MM.1S (cell line): ENCODE measurements around the gene OR7G1.

Source experiments
- DNase-seq: peaks from one replicate; pipeline ENCODE4 v3.0.0-alpha.2; 2015
- H2AFZ ChIP-seq: fragments of 300-600 bp; sonication (generic); 2 replicates; pipeline ENCODE4 v1.6.0; 2016; ENCODE audit warnings: antibody characterized with exemption, low read length
- H3F3A ChIP-seq: fragments of 300-600 bp; sonication (generic); 2 replicates; pipeline ENCODE4 v1.6.1; 2016; ENCODE audit warnings: mild to moderate bottlenecking, antibody characterized with exemption, low read length, moderate library complexity, mixed read lengths; ENCODE audit not compliant: insufficient read depth
- H3K27ac ChIP-seq: fragments of 300-600 bp; sonication (generic); 2 replicates; pipeline ENCODE4 v1.5.1; 2016; ENCODE audit warnings: mild to moderate bottlenecking, low read length
- H3K27me3 ChIP-seq: fragments of 300-600 bp; sonication (generic); replicated peaks from 2 replicates; pipeline ENCODE4 v1.6.0; 2016; ENCODE audit warnings: low read length; ENCODE audit not compliant: insufficient read depth
- H3K36me3 ChIP-seq: fragments of 300-600 bp; sonication (generic); replicated peaks from 2 replicates; pipeline ENCODE4 v1.6.1; 2016; ENCODE audit warnings: mild to moderate bottlenecking, low read length, mixed read lengths; ENCODE audit not compliant: insufficient read depth
- H3K4me1 ChIP-seq: fragments of 300-600 bp; sonication (generic); 2 replicates; pipeline ENCODE4 v1.6.1; 2016; ENCODE audit warnings: low read length, mixed read lengths
- H3K4me2 ChIP-seq: fragments of 300-600 bp; sonication (generic); 2 replicates; pipeline ENCODE4 v1.6.0; 2016; ENCODE audit warnings: low read depth, low read length
- H3K4me3 ChIP-seq: fragments of 300-600 bp; sonication (generic); 2 replicates; pipeline ENCODE4 v1.5.1; 2016; ENCODE audit warnings: low read length, mixed read lengths
- H3K79me2 ChIP-seq: fragments of 300-600 bp; sonication (generic); 2 replicates; pipeline ENCODE4 v1.6.1; 2016; ENCODE audit warnings: mixed run types, low read length, mixed read lengths
- H3K9ac ChIP-seq: fragments of 300-600 bp; sonication (generic); 2 replicates; pipeline ENCODE4 v1.6.1; 2016; ENCODE audit warnings: low read length, mixed read lengths
- H3K9me2 ChIP-seq: fragments of 300-600 bp; sonication (generic); replicated peaks from 2 replicates; pipeline ENCODE4 v1.6.1; 2016; ENCODE audit warnings: mild to moderate bottlenecking, low read length, mixed read lengths; ENCODE audit not compliant: insufficient read depth
- H3K9me3 ChIP-seq: fragments of 300-600 bp; sonication (generic); replicated peaks from 2 replicates; pipeline ENCODE4 v1.6.1; 2016; ENCODE audit warnings: mild to moderate bottlenecking, low read length, mixed read lengths; ENCODE audit not compliant: insufficient read depth
- H4K20me1 ChIP-seq: fragments of 300-600 bp; sonication (generic); 2 replicates; pipeline ENCODE4 v1.6.1; 2016; ENCODE audit warnings: mild to moderate bottlenecking, low read length, moderate library complexity, mixed read lengths; ENCODE audit not compliant: insufficient read depth
- EZH2 ChIP-seq: fragments of 300-600 bp; sonication (generic); optimal IDR thresholded peaks from 2 replicates; pipeline ENCODE3; 2017; ENCODE audit warnings: low read depth, mild to moderate bottlenecking, antibody characterized with exemption, low read length, mixed read lengths
- EZH2phosphoT487 ChIP-seq: fragments of 300-600 bp; sonication (generic); IDR thresholded peaks from 2 replicates; pipeline ENCODE4 v1.6.1; 2018; ENCODE audit warnings: antibody characterized with exemption, low read length
- TF ChIP-seq, protein P1 (sequence below): fragments of 300-600 bp; sonication (generic); IDR thresholded peaks from 2 replicates; pipeline ENCODE4 v1.5.1; 2016; ENCODE audit warnings: antibody characterized with exemption, low read length, mixed read lengths

Gene OR7G1

DNA sequence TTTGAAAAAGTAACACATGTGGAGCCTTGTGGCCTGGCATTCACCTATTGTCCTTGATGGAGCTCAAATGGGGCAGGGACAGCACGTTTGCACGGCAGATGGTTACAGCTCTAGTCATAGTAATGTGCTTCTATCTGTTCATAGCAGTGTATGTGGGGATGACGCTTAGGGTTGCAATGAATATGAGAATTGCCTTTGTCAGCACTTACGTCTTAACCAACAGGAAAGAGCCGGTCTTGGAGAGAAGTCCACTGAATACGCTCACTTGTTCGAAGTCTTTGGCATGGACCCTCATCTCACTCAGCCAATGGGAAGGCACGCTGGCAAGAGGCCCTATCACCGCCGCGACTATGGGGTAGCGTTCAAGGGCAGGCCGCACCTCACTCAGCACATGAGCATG is 44.3 kb upstream of the OR7G1 start:
- no peaks in the 10 kb centered on the region for H3K9me2 ChIP-seq
- peaks cover 15% of the 10 kb centered on the region for H3K79me2 ChIP-seq
- H3K4me2 ChIP-seq = no peak overlapping the region
- no peak overlapping the region for H3K9ac ChIP-seq
- no peak for DNase-seq
- H3K9me3 ChIP-seq = no peaks in the 10 kb centered on the region
- TF ChIP-seq, protein P1, sequence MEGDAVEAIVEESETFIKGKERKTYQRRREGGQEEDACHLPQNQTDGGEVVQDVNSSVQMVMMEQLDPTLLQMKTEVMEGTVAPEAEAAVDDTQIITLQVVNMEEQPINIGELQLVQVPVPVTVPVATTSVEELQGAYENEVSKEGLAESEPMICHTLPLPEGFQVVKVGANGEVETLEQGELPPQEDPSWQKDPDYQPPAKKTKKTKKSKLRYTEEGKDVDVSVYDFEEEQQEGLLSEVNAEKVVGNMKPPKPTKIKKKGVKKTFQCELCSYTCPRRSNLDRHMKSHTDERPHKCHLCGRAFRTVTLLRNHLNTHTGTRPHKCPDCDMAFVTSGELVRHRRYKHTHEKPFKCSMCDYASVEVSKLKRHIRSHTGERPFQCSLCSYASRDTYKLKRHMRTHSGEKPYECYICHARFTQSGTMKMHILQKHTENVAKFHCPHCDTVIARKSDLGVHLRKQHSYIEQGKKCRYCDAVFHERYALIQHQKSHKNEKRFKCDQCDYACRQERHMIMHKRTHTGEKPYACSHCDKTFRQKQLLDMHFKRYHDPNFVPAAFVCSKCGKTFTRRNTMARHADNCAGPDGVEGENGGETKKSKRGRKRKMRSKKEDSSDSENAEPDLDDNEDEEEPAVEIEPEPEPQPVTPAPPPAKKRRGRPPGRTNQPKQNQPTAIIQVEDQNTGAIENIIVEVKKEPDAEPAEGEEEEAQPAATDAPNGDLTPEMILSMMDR = no peak
- H4K20me1 ChIP-seq = no peaks in the 10 kb centered on the region
- H3K27ac ChIP-seq = no peak overlapping the region
- no peaks in the 10 kb centered on the region for H3K27me3 ChIP-seq
- no peak overlapping the region for H2AFZ ChIP-seq
- no peaks in the 10 kb centered on the region for H3F3A ChIP-seq
- H3K4me3 ChIP-seq = no peak overlapping the region
- H3K4me1 ChIP-seq = no peaks in the 10 kb centered on the region
- H3K36me3 ChIP-seq = peaks cover 74% of the 10 kb centered on the region

DNA sequence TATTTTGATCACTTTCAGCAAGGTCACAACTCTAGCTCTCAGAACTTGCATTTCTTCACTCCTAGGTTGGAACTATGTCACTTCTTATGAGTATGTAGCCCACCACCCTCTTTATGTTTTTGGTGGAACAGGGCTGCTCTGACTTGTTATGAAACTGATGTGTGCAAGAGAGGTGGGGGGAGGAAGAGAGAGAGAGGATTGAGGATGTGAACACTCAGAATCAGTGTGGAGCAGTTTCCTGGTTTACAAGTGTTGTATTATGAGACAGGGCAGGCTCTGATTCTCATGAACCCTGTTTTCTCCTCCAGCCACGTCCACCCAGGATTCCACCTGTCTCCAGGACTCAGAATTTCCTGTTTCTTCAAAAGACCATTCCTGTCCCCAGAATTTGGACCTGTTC is 40.7 kb upstream of the OR7G1 start:
- H3K4me1 ChIP-seq = no peaks in the 10 kb centered on the region
- no peaks in the 10 kb centered on the region; the same call in 1 of the 2 replicates for H3K9me3 ChIP-seq
- H3F3A ChIP-seq = no peaks in the 10 kb centered on the region
- H3K27me3 ChIP-seq = no peaks in the 10 kb centered on the region
- no peak overlapping the region for H3K9ac ChIP-seq
- DNase-seq = no peak
- H3K4me2 ChIP-seq = no peak overlapping the region
- H3K9me2 ChIP-seq = no peaks in the 10 kb centered on the region
- no peaks in the 10 kb centered on the region for H4K20me1 ChIP-seq
- peaks cover 61% of the 10 kb centered on the region for H3K36me3 ChIP-seq
- H3K27ac ChIP-seq = no peak overlapping the region
- TF ChIP-seq EZH2 (no peak), EZH2phosphoT487 (no peak)
- TF ChIP-seq, protein P1 = no peak
- H3K4me3 ChIP-seq = no peak overlapping the region
- peaks cover 50% of the 10 kb centered on the region for H3K79me2 ChIP-seq
- H2AFZ ChIP-seq = no peak overlapping the region

DNA sequence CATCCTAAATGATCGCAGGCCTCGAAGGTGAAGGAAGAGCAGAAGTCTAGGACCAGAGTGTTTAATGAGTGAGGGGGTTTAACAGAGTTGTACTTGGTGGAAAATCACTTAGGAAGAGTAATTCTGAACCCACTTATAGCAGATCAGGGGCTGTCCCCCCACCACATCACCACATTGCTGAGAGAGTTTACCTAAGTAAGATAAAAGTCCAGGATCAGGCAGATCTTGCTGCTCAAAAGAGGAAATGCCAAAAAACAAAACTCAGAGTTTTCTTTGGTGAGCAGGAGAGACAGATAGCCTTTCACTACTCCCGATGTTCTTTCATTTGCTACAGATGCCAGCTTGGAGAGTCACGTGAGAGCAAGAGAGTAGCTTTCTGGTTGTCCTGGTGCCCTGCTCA is 40.0 kb upstream of the OR7G1 start:
- Histone ChIP-seq H3K27me3 (no peaks in the 10 kb centered on the region), H3K9me3 (no peaks in the 10 kb centered on the region; the same call in 1 of the 2 replicates), H3K9me2 (no peaks in the 10 kb centered on the region), H3K4me3 (no peak overlapping the region), H3K27ac (no peak overlapping the region), H2AFZ (no peak overlapping the region), H3K4me2 (no peak overlapping the region), H3K36me3 (peaks cover 56% of the 10 kb centered on the region), H3K4me1 (no peaks in the 10 kb centered on the region), H3F3A (no peaks in the 10 kb centered on the region), H3K9ac (no peak overlapping the region), H3K79me2 (peaks cover 57% of the 10 kb centered on the region), H4K20me1 (no peaks in the 10 kb centered on the region)
- TF ChIP-seq, protein P1 = no peak
- TF ChIP-seq EZH2 (no peak), EZH2phosphoT487 (no peak)
- no peak for DNase-seq
